Glutamatergic neuron (in vitro differentiated cells): ENCODE data around the gene BAIAP3. TPM values are rescaled to one million over a fixed set of nuclear protein-coding genes. Genes with fewer than 3 reads are reported as not detected.

Experiments used
- DNase-seq: peaks from one replicate; pipeline ENCODE4 v3.0.0; 2022
- H3K27ac Mint-ChIP-seq: one replicate; pipeline ENCODE4 v1.8.0; 2020; ENCODE audit warnings: mild to moderate bottlenecking, mixed read lengths, inconsistent platforms; ENCODE audit not compliant: unreplicated experiment
- H3K27me3 Mint-ChIP-seq: one replicate; pipeline ENCODE4 v1.8.0; 2020; ENCODE audit warnings: mild to moderate bottlenecking, moderate library complexity, mixed read lengths, inconsistent platforms; ENCODE audit not compliant: unreplicated experiment
- H3K36me3 Mint-ChIP-seq: one replicate; pipeline ENCODE4 v1.8.0; 2020; ENCODE audit warnings: mild to moderate bottlenecking, mixed read lengths, inconsistent platforms; ENCODE audit not compliant: unreplicated experiment
- H3K4me1 Mint-ChIP-seq: one replicate; pipeline ENCODE4 v1.8.0; 2020; ENCODE audit warnings: mild to moderate bottlenecking, low read depth, mixed read lengths, inconsistent platforms; ENCODE audit not compliant: unreplicated experiment
- H3K4me3 Mint-ChIP-seq: one replicate; pipeline ENCODE4 v1.8.0; 2020; ENCODE audit warnings: mild to moderate bottlenecking, mixed read lengths, inconsistent platforms; ENCODE audit not compliant: unreplicated experiment
- H3K9me3 Mint-ChIP-seq: one replicate; pipeline ENCODE4 v1.8.0; 2020; ENCODE audit warnings: mild to moderate bottlenecking, moderate library complexity, mixed read lengths, inconsistent platforms; ENCODE audit not compliant: unreplicated experiment
- total RNA-seq: library from RNA; stranded (reverse); fragmentation: NEBNext Ultra II Directional; extraction: Animal tissue kit (Norgen Biotek cat#: 25700); gene quantifications from one replicate; pipeline ENCODE4 v1.2.1, GENCODE V29; 2021; ENCODE audit not compliant: unreplicated experiment
- TF ChIP-seq, protein P1 (sequence below): fragments of 200-600 bp; sonication (generic); IDR thresholded peaks from one replicate; pipeline ENCODE4 v1.5.0; 2021; ENCODE audit not compliant: partially characterized antibody, unreplicated experiment

Gene BAIAP3
- total RNA-seq, 1 donor from 2014 or later = 26.7 TPM

DNA sequence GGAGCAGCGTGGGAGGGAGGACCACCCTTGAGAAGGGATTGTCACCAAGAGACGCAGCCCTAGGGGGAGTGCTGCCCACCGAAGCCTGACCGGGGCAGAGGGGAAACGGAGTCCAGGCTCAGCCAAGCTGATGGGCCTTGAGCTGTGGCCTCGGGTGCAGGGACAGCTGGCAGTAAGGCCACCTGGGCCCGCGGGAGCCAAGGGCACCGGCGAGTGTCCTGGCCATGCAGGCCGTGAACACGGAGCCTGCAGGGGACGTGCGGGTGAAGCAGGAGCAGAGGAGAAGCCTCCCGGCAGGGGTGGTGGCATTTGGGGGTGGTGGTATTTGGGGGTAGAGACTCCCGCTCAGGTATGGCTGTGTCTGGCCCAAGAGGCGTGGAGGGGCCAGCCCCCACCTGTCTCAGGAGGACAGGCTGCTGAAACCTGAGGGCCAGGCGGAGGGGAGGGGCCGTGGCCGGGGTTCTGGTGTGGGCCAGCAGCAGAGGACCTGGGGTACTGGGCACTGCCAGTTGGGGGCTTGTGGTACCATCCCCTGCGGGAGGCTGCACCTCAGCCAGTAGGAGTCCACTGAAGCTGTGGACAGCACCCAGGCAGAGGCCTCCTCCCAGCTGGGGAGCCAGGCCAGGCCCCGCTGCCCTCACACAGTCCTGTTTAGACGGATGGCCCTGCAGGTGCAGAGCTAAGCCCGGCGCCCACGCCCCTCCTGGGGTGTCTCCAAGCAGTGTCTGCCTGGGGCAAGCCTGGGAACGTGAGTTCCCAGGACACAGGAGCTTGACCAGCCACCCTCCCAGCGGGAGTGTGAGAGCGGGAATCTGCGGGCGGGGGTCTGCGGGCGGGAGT, 22.8 kb downstream of the BAIAP3 start:
- Mint-ChIP-seq H3K36me3 (no peaks in the 10 kb centered on the region), H3K27me3 (peaks cover 13% of the 10 kb centered on the region), H3K4me1 (peaks cover 14% of the 10 kb centered on the region), H3K27ac (no peak overlapping the region), H3K9me3 (peaks cover 22% of the 10 kb centered on the region), H3K4me3 (no peak overlapping the region)
- TF ChIP-seq, protein P1, sequence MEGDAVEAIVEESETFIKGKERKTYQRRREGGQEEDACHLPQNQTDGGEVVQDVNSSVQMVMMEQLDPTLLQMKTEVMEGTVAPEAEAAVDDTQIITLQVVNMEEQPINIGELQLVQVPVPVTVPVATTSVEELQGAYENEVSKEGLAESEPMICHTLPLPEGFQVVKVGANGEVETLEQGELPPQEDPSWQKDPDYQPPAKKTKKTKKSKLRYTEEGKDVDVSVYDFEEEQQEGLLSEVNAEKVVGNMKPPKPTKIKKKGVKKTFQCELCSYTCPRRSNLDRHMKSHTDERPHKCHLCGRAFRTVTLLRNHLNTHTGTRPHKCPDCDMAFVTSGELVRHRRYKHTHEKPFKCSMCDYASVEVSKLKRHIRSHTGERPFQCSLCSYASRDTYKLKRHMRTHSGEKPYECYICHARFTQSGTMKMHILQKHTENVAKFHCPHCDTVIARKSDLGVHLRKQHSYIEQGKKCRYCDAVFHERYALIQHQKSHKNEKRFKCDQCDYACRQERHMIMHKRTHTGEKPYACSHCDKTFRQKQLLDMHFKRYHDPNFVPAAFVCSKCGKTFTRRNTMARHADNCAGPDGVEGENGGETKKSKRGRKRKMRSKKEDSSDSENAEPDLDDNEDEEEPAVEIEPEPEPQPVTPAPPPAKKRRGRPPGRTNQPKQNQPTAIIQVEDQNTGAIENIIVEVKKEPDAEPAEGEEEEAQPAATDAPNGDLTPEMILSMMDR = no peak
- DNase-seq = no peak

DNA sequence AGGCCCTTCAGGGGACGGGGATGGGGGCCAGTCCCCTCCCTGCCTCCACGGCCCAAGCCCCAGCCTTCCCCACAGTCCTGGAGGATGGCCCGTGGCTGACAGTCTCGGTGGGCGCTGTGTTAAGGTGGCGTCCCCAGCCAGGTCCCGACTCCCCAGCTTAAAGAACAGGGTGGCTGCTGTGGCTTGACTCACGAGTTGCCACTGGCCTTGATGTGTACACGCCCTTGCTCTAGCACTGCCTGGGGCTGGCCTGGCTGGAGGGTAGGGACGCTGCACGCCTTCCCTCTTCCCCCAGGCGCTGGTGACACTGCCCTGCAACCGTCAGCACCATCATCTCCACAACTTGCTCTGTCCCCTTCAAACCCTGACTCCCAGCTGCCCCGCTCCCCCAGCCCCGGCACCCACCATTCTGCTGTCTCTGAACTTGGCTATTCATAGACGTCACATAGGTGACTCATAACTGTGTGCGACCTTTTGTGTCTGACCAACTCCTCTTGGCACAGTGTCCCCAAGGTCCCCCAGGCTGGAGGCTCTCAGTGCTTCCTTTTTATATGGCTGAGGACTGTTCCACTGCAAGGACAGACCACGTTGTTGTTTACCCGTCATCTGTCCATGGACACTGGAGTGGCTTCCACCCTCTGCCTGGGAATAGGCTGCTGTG, 24.6 kb downstream of the BAIAP3 start:
- Mint-ChIP-seq H3K27me3 (peaks cover 6% of the 10 kb centered on the region), H3K4me1 (peaks cover 11% of the 10 kb centered on the region), H3K27ac (peak overlapping the region; percentile 38), H3K9me3 (peaks cover 13% of the 10 kb centered on the region), H3K36me3 (no peaks in the 10 kb centered on the region), H3K4me3 (peak overlapping the region; percentile 46)
- no peak for DNase-seq
- TF ChIP-seq, protein P1 = no peak

DNA sequence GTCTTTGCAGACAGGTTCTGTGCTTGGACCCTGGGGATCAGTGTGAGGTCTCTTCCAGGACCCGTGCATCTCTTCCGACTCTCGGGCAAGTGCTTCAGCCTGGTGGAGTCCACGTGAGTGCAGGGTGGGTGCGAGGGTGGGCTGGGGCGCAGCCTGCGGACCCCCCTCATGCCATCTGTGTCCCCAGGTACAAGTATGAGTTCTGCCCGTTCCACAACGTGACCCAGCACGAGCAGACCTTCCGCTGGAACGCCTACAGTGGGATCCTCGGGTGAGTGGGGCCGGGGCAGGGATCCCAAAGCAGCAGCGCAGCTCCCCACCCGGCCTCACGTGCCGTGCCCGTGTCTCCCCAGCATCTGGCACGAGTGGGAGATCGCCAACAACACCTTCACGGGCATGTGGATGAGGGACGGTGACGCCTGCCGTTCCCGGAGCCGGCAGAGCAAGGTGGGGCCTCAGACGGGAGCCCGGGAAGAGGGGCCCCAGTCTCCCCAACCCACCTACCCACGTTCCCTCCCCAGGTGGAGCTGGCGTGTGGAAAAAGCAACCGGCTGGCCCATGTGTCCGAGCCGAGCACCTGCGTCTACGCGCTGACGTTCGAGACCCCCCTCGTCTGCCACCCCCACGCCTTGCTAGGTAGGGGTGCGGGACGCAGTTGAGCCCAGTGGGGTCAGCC, 28.4 kb downstream of the BAIAP3 start:
- Mint-ChIP-seq H3K27me3 (peaks cover 3% of the 10 kb centered on the region), H3K36me3 (no peaks in the 10 kb centered on the region)

DNA sequence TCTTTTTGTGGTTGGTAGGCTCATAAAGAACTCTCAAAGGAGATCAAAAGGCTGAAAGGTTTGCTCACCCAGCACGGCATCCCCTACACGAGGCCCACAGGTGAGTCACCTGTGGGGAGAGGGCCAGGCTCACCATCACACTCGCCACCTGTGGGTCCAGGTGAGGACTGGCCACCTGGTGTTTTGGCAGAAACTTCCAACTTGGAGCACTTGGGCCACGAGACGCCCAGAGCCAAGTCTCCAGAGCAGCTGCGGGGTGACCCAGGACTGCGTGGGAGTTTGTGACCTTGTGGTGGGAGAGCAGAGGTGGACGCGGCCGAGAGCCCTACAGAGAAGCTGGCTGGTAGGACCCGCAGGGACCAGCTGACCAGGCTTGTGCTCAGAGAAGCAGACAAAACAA, 29.4 kb downstream of the BAIAP3 start:
- TF ChIP-seq, protein P1 = no peak
- Mint-ChIP-seq H3K27me3 (peaks cover 3% of the 10 kb centered on the region), H3K9me3 (peaks cover 2% of the 10 kb centered on the region), H3K27ac (no peak overlapping the region), H3K36me3 (no peaks in the 10 kb centered on the region), H3K4me1 (peaks cover 2% of the 10 kb centered on the region), H3K4me3 (no peak overlapping the region)
- DNase-seq = no peak

More for the DNA sequence above, 28.4 kb downstream of the BAIAP3 start:
- peaks cover 2% of the 10 kb centered on the region for H3K9me3 Mint-ChIP-seq
- TF ChIP-seq, protein P1 = no peak
- H3K4me3 Mint-ChIP-seq = no peak overlapping the region
- no peak overlapping the region for H3K27ac Mint-ChIP-seq
- peaks cover 3% of the 10 kb centered on the region for H3K4me1 Mint-ChIP-seq
- no peak for DNase-seq
